CD8-positive, alpha-beta T cell (primary cell): Measurements from ENCODE around the gene XNDC1N. TPM values are rescaled to one million over a fixed set of nuclear protein-coding genes. Genes with fewer than 3 reads are reported as not detected.

Experiments
- total RNA-seq, 46 experiments: library from RNA in 2 of 46; stranded (reverse) in 2 of 46; gene quantifications; one replicate each; pipeline ENCODE4 v1.2.3 and lab custom pipeline; 2021 to 2026

The XNDC1N gene
- total RNA-seq, 2 experiments from 2014 or later: 11.7 to 12.6 TPM

Other genes with a start within 250 kb of the XNDC1N start
- not detected for gene DEFB108B, start 95.4 kb downstream of the XNDC1N start, total RNA-seq
- gene DEFB131B, start 50.1 kb downstream of the XNDC1N start, total RNA-seq: not detected
- gene RNF121, start 452 bp upstream of the XNDC1N start, total RNA-seq: 1 to 10 TPM; 8.5 to 9.0 TPM
- 10 to 100 TPM; 13.7 to 13.8 TPM for gene IL18BP, start 70.3 kb upstream of the XNDC1N start, total RNA-seq
- 100 to 1,000 TPM; 171 to 174 TPM for gene NUMA1, start 151.9 kb upstream of the XNDC1N start, total RNA-seq
- 1 to 10 TPM; 1.1 to 1.3 TPM for gene LRRC51, start 152.3 kb upstream of the XNDC1N start, total RNA-seq
- 10 to 100 TPM; 27.1 to 30.4 TPM for gene LAMTOR1, start 174.7 kb upstream of the XNDC1N start, total RNA-seq
- gene TOMT, start 177.3 kb upstream of the XNDC1N start, total RNA-seq: not detected
- 10 to 100 TPM; 42.1 to 46.2 TPM for gene ANAPC15, start 184.1 kb upstream of the XNDC1N start, total RNA-seq
- gene FOLR3, start 207.1 kb upstream of the XNDC1N start, total RNA-seq: not detected